Activated CD4-positive, alpha-beta T cell treated with anti-CD3 and anti-CD28 coated beads, Interleukin-2, amount 10 ng/mL, durations not matched to agents 7 days and 5 days (primary cell): ENCODE results near the gene DIDO1. TPM values are rescaled to one million over a fixed set of nuclear protein-coding genes. Genes with fewer than 3 reads are reported as not detected.
A peak's percentile ranks its signal among the peaks of the same experiment; 100 is the strongest.

ENCODE experiments used
- CTCF ChIA-PET: fragments of 350-600 bp; sonication (Branson Sonifier 250); formaldehyde crosslinking; loops from one replicate; lab custom pipeline; 2021; ENCODE audit warnings: antibody characterized with exemption; lab: Charles Lee
- POLR2A ChIA-PET: fragments of 350-600 bp; sonication (Branson Sonifier 250); formaldehyde crosslinking; loops from one replicate; lab custom pipeline; 2021; ENCODE audit warnings: antibody characterized with exemption; lab: Charles Lee
- DNase-seq: peaks from one replicate; pipeline ENCODE4 v3.0.0-alpha.2; 2020
- H3K27ac Mint-ChIP-seq: one replicate; pipeline ENCODE4 v1.8.0; 2021; ENCODE audit warnings: mild to moderate bottlenecking, moderate library complexity, mixed read lengths
- H3K27me3 Mint-ChIP-seq: one replicate; pipeline ENCODE4 v1.8.0; 2021; ENCODE audit warnings: mixed read lengths
- H3K36me3 Mint-ChIP-seq: one replicate; pipeline ENCODE4 v1.8.0; 2021; ENCODE audit warnings: low read depth, mixed read lengths
- H3K4me1 Mint-ChIP-seq: one replicate; pipeline ENCODE4 v1.8.0; 2021; ENCODE audit warnings: mixed read lengths
- H3K4me3 Mint-ChIP-seq: one replicate; pipeline ENCODE4 v1.8.0; 2021; ENCODE audit warnings: mild to moderate bottlenecking, moderate library complexity, mixed read lengths
- H3K9me3 Mint-ChIP-seq: one replicate; pipeline ENCODE4 v1.8.0; 2021; ENCODE audit warnings: mixed read lengths
- total RNA-seq, 2 experiments: library from RNA; stranded (reverse); gene quantifications; one replicate each; pipeline ENCODE4 v1.2.3, GENCODE V29; 2021

DIDO1 gene
- total RNA-seq, 2 experiments from 2014 or later, result 78.3 to 79.4 TPM

DNA sequence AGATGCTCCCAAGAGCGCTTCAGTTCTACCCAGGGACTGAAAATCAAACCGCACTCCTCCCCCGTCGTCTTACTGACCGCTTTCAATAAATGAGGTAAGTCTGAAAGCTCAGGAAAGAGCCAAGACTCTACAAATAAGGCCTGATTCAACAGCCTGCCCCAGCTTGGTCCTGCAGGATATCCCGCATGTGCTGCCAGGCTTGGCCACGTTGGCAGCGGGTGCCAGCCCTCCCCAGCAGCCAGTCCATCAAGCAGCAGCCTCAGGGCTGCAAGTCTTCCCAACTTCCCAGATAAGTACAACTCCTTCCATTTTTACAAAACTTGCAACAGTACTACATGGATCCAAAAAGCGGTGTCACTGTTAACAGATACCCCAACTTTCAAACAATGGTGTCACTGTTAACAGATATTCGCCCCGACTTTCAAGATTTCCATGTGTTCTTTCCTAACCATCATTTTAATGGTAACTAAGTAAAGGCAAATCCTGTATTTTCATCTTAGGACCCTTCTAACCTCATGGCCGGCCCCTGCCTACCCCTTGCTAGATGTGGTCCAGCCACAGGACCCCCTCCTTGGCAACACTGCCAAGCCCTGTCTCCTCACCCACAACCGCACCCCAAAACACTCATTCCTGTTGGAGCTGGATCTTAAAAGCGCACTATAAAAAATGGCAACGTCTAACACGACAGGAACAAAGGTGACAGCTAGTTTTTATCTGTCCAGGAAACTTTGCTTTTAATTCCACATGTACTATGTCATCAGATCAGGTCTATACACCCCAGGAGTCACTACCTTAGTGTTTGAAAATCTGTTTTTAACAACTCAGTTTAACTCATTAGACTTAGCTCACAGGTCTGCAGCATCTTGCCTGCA, 28.0 kb downstream of the DIDO1 start:
- CTCF ChIA-PET, result interaction anchor here (1.1 to 1.5 kb wide), 4 partner anchors 9 to 35 kb away, joined by 3 to 4 read pairs (median 4); no protein-coding TSS in a partner anchor
- no peak for DNase-seq
- POLR2A ChIA-PET, result no interaction called here
- Mint-ChIP-seq H3K27me3 (no peaks in the 10 kb centered on the region), H3K4me1 (peaks cover 39% of the 10 kb centered on the region), H3K27ac (no peak overlapping the region), H3K9me3 (no peaks in the 10 kb centered on the region), H3K4me3 (no peak overlapping the region), H3K36me3 (peaks cover 42% of the 10 kb centered on the region)

DNA sequence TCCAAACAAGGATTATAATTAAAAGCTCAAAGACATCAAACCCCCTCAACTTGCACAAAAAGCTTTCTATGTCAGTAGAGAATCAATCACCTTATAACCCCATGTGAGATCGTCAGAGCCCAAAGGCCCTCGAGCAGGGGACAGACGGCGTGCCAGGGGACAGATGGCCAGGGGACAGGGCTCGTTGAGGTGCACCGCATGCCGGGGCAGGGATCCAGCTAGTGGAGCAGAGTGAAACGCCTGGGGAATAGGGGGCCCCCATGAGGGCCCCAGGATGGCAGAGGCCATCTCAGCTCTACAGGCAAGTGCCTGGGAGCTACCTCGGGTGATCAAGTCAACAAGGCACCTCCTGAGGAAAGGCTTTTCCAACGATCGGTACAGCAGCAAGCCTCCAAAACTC, 28.6 kb downstream of the DIDO1 start:
- H3K4me1 Mint-ChIP-seq, result peaks cover 45% of the 10 kb centered on the region
- H3K36me3 Mint-ChIP-seq, result peaks cover 47% of the 10 kb centered on the region
- CTCF ChIA-PET, result interaction anchor here (0.9 to 1.5 kb wide), 4 partner anchors 9 to 111 kb away, joined by 3 to 4 read pairs (median 4); no protein-coding TSS in a partner anchor
- peak overlapping the region; percentile 22 for H3K27ac Mint-ChIP-seq
- no peak overlapping the region for H3K4me3 Mint-ChIP-seq
- no peaks in the 10 kb centered on the region for H3K9me3 Mint-ChIP-seq
- POLR2A ChIA-PET, result no interaction called here
- no peak for DNase-seq
- H3K27me3 Mint-ChIP-seq, result no peaks in the 10 kb centered on the region

DNA sequence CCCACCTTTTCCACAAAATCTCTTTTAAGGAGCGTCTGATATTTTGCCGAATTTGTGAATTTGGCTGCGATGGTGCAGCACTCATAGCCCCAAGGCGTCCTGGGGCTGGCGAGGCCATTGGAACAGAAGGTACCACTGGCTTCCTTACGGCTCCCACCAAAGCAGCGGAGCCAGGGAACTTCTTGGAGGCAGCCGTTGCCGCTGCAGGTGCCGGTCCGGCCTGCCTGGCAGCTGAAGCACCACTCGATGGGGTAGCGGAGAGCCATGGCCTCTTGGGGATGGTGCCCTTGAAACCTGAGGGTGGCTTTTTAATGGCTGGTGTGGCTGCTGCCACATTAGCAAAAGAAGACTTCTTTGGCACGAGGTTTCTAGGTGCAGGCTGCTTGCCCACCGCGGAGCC, 29.8 kb downstream of the DIDO1 start:
- Mint-ChIP-seq H3K27ac (no peak overlapping the region), H3K4me1 (peaks cover 53% of the 10 kb centered on the region), H3K36me3 (peaks cover 52% of the 10 kb centered on the region), H3K9me3 (no peaks in the 10 kb centered on the region), H3K27me3 (no peaks in the 10 kb centered on the region), H3K4me3 (no peak overlapping the region)
- CTCF ChIA-PET, result no interaction called here
- POLR2A ChIA-PET, result no interaction called here
- no peak for DNase-seq

DNA sequence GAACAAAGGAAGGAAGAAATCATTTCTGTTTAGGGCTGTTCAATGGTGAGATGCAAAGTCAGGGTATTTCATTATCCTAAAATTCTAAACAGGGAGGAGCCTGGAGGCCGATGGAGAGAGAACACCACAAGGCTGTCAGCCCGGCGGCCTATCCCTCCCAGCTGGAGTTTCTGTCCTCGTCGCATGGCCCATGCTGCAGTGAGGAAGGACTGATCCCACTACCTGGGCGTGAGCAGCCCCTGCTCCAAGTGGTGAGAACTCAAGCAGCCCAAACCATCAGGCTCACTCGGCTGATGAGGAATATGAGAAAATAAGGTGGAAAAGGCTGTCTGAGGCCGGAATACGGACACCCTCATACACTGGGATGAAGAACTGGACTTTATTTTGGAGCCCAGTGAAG, 30.8 kb downstream of the DIDO1 start:
- DNase-seq, result no peak
- no peak overlapping the region for H3K4me3 Mint-ChIP-seq
- H3K36me3 Mint-ChIP-seq, result peaks cover 55% of the 10 kb centered on the region
- POLR2A ChIA-PET, result no interaction called here
- H3K4me1 Mint-ChIP-seq, result peaks cover 53% of the 10 kb centered on the region
- H3K27ac Mint-ChIP-seq, result peak overlapping the region; percentile 71
- no peaks in the 10 kb centered on the region for H3K27me3 Mint-ChIP-seq
- CTCF ChIA-PET, result interaction anchor here (0.5 kb wide), 1 partner anchor 396 kb away, joined by 4 read pairs; no protein-coding TSS in a partner anchor
- H3K9me3 Mint-ChIP-seq, result no peaks in the 10 kb centered on the region

DNA sequence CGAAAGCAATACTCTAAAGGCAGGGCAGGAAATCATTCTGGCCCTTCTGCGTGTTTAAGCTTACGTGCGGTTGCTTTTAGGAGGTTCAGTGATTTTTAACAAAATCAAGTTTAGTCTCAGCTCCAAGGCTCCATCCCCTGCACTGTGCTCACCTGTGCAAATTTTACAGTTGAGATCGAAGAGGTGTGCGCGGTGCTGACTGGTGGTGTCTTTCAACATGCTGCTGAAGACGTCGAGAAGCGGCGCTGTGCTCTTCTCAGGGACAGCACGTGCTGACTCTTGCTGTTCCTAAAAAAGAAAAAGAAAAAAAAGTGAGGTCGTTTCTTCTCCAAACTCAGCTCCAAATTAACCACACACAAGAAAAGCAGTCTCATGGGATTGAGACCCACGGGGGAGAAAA, 32.0 kb downstream of the DIDO1 start:
- ChIA-PET POLR2A (interaction anchor here (1.5 kb wide), 1 partner anchor 24 kb away, joined by 4 read pairs; no protein-coding TSS in a partner anchor), CTCF (interaction anchor here (0.9 to 1.2 kb wide), 5 partner anchors 12 to 34 kb away, joined by 3 read pairs; no protein-coding TSS in a partner anchor)
- DNase-seq, result no peak
- peaks cover 44% of the 10 kb centered on the region for H3K4me1 Mint-ChIP-seq
- H3K27ac Mint-ChIP-seq, result no peak overlapping the region
- no peak overlapping the region for H3K4me3 Mint-ChIP-seq
- no peaks in the 10 kb centered on the region for H3K27me3 Mint-ChIP-seq
- peaks cover 64% of the 10 kb centered on the region for H3K36me3 Mint-ChIP-seq
- no peaks in the 10 kb centered on the region for H3K9me3 Mint-ChIP-seq

DNA sequence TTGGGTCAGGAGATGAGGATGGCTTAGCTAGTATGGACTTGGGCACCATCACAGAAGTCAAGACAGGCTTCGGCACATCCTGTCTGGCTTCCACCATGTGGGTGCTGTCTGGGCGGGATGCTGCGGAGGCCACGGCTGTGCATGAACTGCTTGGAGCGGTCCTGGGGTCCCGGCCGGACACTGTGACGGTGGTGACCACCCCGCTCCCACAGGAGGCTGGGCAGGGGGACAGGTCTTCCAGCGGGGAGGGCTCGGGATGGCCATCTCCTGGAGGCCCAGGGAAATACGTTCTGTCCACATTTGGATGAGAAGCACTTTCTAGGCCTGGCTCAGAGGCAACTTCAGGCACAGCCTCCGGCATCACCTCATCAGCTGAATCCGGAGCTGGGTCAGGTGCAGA, 32.6 kb downstream of the DIDO1 start:
- H3K27me3 Mint-ChIP-seq, result no peaks in the 10 kb centered on the region
- POLR2A ChIA-PET, result interaction anchor here (1.5 kb wide), 1 partner anchor 25 kb away, joined by 4 read pairs; no protein-coding TSS in a partner anchor
- H3K27ac Mint-ChIP-seq, result peak overlapping the region; percentile 87
- H3K4me3 Mint-ChIP-seq, result no peak overlapping the region
- no peaks in the 10 kb centered on the region for H3K9me3 Mint-ChIP-seq
- DNase-seq, result no peak
- H3K4me1 Mint-ChIP-seq, result peaks cover 38% of the 10 kb centered on the region
- CTCF ChIA-PET, result interaction anchor here (0.9 to 1.2 kb wide), 4 partner anchors 12 to 34 kb away, joined by 3 read pairs; no protein-coding TSS in a partner anchor
- H3K36me3 Mint-ChIP-seq, result peaks cover 63% of the 10 kb centered on the region

DNA sequence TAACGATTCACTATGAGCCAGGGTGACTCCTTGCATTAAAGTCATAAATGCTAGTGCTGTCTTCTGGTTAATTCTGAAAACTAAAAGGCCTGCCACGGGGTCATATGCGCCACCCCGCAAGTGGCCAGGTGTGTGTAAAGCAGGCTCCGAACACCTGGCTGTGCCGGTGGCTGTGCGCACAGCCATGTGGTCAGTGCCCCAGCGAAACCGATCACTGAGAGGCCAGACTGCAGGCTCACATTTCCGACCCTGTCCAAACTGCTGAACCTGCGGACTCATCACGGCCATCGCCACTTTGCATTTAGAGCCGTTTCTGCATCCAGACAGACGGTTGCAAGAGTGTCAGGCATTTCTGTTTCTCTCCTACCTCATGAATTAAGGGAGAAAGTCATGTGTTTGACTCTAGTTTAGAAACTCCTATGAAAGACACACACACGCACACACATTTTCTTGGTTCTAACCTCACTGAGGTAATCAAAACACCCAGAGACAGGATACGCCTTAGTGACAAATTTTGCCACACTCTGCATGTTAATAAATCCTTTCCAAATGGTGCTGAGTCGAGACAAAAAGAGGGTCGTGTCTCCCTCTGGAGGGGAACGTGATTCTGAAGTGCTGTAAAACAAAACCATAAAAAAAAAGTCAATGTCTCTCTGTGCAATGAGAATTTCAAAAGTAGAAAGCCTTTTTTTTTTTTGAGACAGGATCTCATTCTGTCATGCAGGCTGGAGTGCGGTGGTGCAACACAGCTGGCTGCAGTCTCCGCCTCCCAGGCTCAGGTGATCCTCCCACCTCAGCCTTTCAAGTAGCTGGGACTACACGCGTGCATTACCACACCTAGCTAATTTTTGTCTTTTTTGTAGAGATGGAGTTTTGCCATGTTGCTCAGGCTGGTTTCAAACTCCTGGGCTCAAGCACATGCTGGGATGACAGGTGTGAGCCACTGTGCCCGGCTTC, 33.7 kb downstream of the DIDO1 start:
- Mint-ChIP-seq H3K4me1 (peaks cover 35% of the 10 kb centered on the region), H3K27me3 (no peaks in the 10 kb centered on the region), H3K9me3 (no peaks in the 10 kb centered on the region), H3K4me3 (no peak overlapping the region), H3K27ac (peak overlapping the region; percentile 87), H3K36me3 (peaks cover 73% of the 10 kb centered on the region)
- DNase-seq, result peak; percentile 53
- ChIA-PET CTCF (interaction anchor here (0.6 to 1.5 kb wide), 2 partner anchors 20 to 45 kb away, joined by 3 read pairs; no protein-coding TSS in a partner anchor), POLR2A (no interaction called here)

DNA sequence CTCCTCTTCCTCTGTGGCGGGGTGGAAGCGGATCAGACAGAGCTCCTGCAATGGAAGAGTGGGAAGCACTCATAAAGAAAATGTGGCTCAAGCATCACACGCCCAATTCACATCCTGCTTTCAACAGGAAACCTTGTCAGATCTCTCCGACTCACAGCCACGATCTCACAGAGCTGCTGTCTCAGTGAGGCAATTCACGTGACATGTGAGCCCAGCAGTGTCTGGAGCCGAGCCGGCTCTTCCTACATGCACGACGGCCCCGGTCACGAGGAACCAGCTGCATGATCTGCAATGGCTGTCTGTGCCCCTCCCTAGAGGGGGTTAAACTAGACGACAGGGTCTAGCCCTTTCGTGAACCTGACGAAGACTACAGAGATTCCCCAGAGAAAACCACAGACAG, 35.2 kb downstream of the DIDO1 start:
- H3K27me3 Mint-ChIP-seq, result no peaks in the 10 kb centered on the region
- H3K4me1 Mint-ChIP-seq, result peaks cover 49% of the 10 kb centered on the region
- ChIA-PET POLR2A (interaction anchor here (0.8 kb wide), 1 partner anchor 211 kb away, joined by 3 read pairs; no protein-coding TSS in a partner anchor), CTCF (interaction anchor here (0.6 to 1.6 kb wide), 5 partner anchors 8 to 417 kb away, joined by 3 to 5 read pairs (median 4); no protein-coding TSS in a partner anchor)
- peak overlapping the region; percentile 85 for H3K27ac Mint-ChIP-seq
- DNase-seq, result peak; percentile 71
- H3K9me3 Mint-ChIP-seq, result no peaks in the 10 kb centered on the region
- H3K36me3 Mint-ChIP-seq, result peaks cover 83% of the 10 kb centered on the region
- H3K4me3 Mint-ChIP-seq, result no peak overlapping the region

DNA sequence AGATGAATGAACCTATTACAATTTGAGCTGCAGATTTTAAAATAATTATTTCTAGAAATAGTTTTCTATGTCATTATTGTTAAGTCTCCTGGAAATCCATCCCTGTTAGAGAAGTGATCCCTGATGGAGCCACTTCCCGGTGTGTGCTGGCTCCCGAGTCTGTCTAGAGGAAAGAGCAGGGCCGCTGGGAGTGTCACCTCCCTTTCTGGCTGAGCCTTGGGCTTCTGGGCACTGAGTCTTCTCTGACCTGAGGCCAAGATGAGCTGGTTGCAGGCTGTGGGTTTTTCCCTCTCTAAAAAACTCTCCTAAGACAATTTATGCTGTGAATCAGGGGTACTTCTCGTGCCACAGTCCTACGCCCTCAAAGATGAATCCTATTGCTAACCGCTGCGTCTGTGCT, 35.9 kb downstream of the DIDO1 start:
- Mint-ChIP-seq H3K36me3 (peaks cover 77% of the 10 kb centered on the region), H3K4me3 (no peak overlapping the region), H3K9me3 (no peaks in the 10 kb centered on the region), H3K27me3 (no peaks in the 10 kb centered on the region), H3K4me1 (peaks cover 50% of the 10 kb centered on the region), H3K27ac (peak overlapping the region; percentile 85)
- ChIA-PET CTCF (interaction anchor here (0.8 to 1.6 kb wide), 7 partner anchors 9 to 119 kb away, joined by 3 to 5 read pairs (median 3); no protein-coding TSS in a partner anchor), POLR2A (interaction anchor here (0.8 kb wide), 1 partner anchor 212 kb away, joined by 3 read pairs; no protein-coding TSS in a partner anchor)
- no peak for DNase-seq

DNA sequence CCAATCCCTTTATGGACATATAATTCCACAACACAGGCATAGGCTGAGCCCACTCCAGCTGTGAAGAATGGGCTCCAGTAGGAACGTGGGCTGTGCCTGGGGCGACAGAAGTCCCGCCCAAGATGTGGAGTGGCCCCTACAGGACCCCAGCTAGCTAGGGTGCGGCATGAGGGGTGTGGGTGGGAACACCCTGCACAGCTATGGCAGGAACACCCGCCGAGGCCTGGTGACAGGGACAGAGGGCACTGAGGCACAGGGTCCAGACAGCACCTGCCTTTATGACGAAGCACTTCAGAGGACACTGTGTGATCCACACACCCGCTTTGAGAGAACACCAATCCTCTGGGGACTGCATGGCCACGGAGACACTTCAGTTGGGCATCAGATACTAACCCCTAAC, 36.4 kb downstream of the DIDO1 start:
- ChIA-PET CTCF (interaction anchor here (0.8 to 1.6 kb wide), 5 partner anchors 10 to 119 kb away, joined by 3 to 5 read pairs (median 3); no protein-coding TSS in a partner anchor), POLR2A (no interaction called here)
- Mint-ChIP-seq H3K9me3 (no peaks in the 10 kb centered on the region), H3K4me3 (no peak overlapping the region), H3K36me3 (peaks cover 72% of the 10 kb centered on the region), H3K27me3 (no peaks in the 10 kb centered on the region), H3K4me1 (peaks cover 50% of the 10 kb centered on the region), H3K27ac (no peak overlapping the region)
- DNase-seq, result no peak

DNA sequence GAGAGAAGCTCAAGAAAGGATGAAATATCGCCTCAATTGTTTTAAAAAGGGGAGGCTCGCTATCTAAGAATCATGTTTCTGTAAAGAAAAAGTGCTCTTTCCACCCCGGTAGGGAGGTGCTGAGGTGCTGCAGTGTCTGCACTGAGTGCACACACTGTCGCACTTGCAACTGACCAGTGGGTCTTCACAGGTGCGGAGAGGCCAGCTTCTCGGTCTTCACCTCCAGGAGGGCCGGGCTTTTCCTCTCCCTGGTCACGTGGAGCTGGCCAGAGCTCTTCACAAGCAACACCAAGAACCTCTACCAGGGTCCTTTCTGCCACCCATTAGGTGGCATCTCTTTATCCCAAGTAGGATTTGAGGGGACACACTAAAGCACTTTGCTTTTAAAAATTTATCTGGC, 36.9 kb downstream of the DIDO1 start:
- POLR2A ChIA-PET, result no interaction called here
- DNase-seq, result no peak
- Mint-ChIP-seq H3K36me3 (peaks cover 72% of the 10 kb centered on the region), H3K4me1 (peaks cover 50% of the 10 kb centered on the region), H3K9me3 (no peaks in the 10 kb centered on the region), H3K27me3 (no peaks in the 10 kb centered on the region), H3K27ac (no peak overlapping the region), H3K4me3 (no peak overlapping the region)
- CTCF ChIA-PET, result no interaction called here

DNA sequence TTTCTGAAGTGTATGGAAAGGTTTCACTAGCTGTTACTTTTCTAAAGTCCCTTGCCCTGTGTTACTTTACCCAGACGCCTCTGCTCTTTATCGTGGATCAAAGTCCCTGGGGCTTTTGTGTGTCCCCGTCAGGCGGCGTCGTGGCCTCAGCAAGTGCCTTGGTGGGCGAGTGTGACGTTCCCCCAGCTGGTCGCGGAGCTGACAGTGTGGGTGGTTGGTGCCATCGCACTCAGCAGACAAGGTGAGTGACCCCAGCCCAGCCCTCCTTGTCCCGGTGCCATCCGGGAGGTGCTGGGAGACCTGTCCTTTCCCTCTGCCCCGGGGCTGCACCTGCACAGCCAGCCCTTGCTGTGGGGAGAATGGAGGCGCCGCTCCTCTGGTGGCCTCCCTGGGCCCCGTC, 37.4 kb downstream of the DIDO1 start:
- H3K27ac Mint-ChIP-seq, result no peak overlapping the region
- no peaks in the 10 kb centered on the region for H3K9me3 Mint-ChIP-seq
- H3K36me3 Mint-ChIP-seq, result peaks cover 67% of the 10 kb centered on the region
- DNase-seq, result no peak
- no peaks in the 10 kb centered on the region for H3K27me3 Mint-ChIP-seq
- peaks cover 50% of the 10 kb centered on the region for H3K4me1 Mint-ChIP-seq
- no peak overlapping the region for H3K4me3 Mint-ChIP-seq
- POLR2A ChIA-PET, result no interaction called here
- CTCF ChIA-PET, result interaction anchor here (1.2 kb wide), 1 partner anchor 9 kb away, joined by 4 read pairs; no protein-coding TSS in a partner anchor
